Midbrain (tissue), 1 donor: ENCODE results near the gene ARID3C.

ENCODE experiments used
- DNase-seq: peaks from one replicate; lab custom pipeline; 2025; lab: John Stamatoyannopoulos, UW

The ARID3C gene

DNA sequence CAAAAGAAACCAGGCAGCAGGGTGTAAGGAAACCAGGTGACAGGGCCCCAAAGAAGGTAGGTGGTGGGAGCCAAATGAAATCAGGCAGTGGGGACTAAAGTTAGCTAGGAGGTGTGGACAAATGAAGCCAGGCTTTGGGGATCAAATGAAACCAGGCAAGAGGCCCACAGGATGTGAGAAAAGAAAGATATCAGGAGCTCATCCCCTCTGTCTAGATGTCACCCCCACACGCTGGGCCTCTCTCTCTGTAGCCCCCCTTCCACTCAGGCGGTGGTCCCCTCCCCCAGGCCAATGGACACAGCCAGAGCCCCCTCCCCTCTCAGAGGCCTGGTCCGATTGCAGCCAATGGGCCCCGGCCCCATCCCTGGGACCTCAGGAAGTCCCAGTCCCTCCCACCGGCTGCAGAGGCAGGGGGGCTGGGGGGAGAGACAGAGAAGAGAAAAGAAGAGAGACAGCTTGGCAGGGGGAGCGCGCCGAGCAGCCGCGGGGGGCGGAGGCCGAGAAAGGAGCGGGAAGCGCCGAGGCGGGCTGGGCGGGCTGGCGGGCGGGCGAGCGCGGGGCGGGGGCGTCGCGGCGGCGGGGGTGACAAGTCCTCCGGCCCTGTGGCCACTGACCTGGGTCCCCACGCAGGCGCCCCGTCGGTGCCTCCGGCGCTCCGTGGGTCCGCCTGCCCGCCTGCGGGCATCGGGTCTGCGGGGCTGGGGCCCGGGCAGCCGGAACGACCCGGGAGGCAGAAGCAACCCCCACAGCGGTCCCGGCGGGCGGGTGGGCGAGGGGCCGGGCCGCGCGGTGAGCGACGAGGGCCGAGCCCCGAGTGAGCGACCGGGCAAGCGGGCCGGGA is 51.2 kb downstream of the ARID3C start:
- DNase-seq = no peak

DNA sequence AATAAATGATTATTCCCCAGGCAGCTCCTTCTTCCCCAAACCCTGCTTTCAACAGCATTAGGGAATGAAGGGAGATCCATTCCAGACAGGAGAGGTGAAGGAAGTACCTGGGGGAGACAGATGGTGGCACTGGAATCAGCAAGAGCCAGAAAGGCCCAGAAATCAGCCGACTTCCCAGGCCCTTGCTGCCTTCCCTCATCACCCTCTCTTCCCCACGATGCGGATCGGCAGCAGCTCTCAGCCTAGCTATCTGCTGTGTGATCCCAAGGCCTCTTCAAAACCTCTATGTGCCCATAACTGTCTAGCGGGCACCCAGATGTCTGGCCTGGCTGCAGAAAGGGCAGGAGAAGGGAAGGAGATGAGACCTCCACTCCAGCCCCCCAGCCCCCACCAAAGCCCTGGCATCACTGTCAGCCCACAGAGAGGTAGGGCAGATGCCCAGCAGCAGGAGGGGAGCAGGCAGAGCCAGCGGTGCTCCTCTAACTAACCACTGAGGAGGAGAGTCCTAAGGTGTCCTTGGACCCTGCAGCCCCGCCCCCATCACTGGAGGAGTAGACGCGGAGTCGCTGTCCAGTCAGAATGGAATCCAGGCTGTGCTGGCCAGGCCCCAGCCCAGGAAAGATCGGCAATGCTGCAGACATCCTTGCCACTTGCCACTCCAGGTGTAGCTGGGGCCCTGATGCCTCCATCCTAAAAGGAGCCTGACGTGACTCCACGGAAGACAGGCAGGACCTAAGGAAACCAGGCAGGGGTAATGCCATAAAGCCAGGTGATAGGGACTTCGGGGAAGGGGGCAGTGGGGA is 52.1 kb downstream of the ARID3C start:
- DNase-seq = no peak

DNA sequence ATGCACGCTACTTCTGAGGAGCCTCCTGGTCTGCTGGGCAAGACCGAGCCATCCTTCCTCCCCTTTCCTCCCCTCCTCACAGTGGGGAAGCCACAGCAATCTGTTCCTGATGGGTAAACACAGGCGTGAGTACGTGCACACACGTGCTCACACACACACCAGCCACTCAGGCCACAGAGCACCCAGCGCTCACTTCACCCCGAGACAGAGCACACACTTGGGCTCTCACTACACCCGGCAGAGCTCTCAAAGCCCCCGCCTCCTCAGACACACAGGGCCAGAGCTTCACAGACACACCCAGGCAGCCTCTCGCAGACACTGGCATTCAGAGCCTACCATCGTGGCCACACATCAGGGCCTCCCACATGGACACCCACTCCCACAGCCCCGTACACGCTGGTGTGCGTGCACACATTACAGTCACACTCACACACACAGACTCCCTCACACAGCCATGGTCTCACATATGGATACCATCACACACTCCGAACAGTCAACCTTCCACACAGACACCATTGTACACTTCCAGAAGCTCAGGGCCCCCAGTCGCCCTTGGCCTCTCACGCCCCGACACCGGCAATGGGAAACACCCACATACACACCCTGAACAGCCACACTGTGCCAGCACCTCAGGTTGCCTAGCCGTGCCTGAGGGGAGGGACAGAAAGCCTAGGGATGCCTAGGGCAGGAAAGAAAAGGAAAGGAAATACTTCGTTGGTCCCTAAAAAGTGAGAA is 52.8 kb downstream of the ARID3C start:
- DNase-seq = no peak

DNA sequence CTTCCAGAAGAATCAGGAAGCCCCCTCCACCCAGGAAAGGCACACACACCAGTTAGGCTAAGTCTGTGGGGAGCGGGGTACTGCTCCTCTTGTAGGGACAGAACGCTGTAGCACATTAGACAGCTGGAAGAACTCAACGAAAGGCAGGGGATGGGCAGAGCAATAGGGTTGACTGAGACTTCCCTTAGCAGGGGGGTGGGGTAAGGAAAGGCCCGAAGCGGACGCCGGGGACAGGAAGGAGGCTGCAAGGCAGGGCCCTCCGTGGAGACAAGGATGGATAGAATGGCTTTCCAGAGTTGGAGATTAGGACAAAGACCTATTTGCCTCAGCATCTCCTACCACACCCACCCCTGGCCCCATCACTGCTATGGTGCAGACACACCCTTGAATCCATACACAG is 53.6 kb downstream of the ARID3C start:
- DNase-seq = no peak

DNA sequence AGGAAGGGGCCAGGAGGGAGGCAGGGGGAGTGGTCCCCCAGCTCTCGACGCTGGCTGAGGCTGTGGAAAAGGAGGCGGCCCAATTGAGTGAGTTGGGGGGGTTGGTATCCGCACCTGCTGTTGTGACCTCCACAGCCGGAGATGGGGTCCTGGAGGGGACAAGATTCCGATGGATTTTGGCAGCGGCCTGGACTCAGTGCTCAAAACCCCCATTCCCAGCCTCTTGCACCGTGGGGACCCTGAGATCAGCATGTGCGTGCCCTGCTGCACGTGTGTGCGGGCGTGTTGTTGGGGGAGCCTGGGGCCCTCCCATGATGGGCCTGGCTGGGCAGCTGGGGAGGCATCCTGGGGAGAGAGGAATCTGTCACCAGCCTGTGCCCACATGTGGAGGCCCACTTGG is 54.3 kb downstream of the ARID3C start:
- DNase-seq = no peak

DNA sequence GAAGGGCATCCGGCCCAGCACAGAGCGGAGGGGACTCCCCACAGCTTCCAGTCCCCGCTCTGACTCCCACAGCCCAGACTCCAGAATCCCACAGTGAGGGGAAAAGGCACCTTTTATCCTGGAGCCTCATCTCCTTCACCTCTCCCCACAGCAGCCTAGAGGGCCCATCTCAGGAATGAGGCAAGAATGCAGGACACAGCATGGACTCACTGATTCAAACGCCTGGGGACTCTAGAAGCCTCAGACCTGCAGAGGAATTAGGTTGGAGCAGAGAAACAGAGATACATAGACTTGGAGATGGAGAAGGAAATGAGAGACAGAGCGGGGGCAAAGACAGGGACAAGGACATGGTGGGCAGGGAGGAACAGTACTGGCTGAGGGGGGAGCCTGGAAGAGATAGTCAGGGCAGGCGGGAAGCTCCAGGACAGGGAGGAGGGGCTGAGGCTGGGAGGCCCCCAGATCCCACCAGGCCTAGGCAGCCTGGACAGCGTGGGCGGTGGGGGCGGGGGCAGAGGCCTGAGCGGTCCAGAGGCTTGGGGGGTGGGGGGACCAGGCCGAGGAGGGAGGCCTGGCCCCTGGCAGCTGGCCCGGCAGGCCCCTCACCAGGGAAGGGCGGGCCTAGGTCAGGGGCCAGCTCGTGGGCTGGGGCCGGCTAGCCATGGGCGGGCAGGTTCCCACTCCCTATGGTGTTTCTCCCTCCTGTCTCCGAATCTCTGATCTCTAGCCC is 55.1 kb downstream of the ARID3C start:
- no peak for DNase-seq

DNA sequence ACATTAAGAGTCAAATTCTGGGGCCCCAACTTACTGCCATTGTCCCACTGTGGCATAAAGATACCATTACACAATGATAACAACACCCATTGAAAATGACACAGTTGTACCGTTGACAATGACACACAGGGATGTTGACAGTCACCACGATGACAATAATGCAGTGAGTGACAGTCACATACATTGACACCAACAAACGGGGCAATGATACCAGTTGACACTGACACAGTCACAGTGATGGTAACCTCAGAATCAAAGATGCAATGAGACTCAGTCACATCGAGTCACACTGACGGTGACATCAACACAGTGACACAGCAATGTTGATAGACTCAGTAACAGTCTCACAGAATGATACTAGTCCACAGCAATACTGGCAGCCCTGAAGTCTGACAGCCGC is 56.2 kb downstream of the ARID3C start:
- DNase-seq = no peak

DNA sequence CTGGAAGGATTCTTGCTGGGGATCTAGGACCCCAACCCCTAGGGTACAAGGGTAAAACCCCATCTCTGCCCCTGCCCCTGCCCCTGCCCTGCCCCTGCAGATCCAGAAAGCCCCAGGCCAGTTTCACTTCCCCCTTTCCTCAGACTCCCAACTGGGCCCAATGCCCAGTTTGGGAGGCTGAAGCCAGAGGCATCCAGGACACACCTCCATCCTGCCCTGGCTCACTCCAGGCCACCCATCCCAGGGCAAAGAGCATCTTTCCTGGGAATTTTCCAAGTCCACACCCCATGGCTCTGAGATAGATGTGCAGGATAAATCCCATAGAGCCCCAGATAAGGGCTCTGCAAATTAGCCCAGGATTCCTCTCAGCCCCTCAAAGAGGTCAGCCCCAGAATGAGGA is 56.8 kb downstream of the ARID3C start:
- DNase-seq = no peak

DNA sequence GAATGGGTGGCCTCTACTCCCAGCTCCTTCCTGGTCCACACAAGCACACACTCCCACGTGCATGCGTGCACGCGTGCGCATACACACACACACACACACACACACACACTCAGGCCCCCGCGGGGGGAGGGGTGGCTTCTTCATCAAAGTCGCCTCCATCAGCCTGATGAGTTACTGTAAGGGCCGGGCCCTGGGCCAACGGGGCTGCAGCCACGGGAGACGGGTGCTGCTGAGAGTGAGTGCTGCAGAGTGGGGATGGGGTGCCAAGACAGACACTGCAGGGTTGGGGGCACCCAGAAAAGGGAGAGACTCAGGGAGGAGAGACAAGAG is 57.4 kb downstream of the ARID3C start:
- DNase-seq = no peak
